Spleen (tissue), 11 donors: ENCODE data around the gene G6PD. TPM values are rescaled to one million over a fixed set of nuclear protein-coding genes. Genes with fewer than 3 reads are reported as not detected.
"Not testable (repeated sequence)": the region's sequence is repeated elsewhere in the genome, so short reads cannot be mapped to it uniquely, and the experiment has no call there.

Experiments used
- DNase-seq: peaks from one replicate; pipeline ENCODE4 v3.0.0-alpha.2; 2020
- H3K27ac ChIP-seq, 8 donors: fragments of 200-600 bp; sonication (generic) in 7 of 8; 1 replicate in 4 of 8; 2 replicates in 4 of 8; pipeline versions ENCODE4 v1.5.0 to v1.8.0; 2016 to 2021; ENCODE audit warnings: inconsistent platforms in 4 of 8, mild to moderate bottlenecking in 4 of 8, moderate library complexity in 1 of 8
- H3K27me3 ChIP-seq, 7 donors: fragments of 200-600 bp; sonication (generic) in 6 of 7; replicated peaks in 1 of 7; 1 replicate in 4 of 7; 2 replicates in 3 of 7; pipeline versions ENCODE4 v1.5.0 to v1.8.0; 2016 to 2021; ENCODE audit warnings: inconsistent platforms in 3 of 7, mild to moderate bottlenecking in 1 of 7
- H3K36me3 ChIP-seq, 6 donors: fragments of 200-600 bp; sonication (generic) in 5 of 6; 1 replicate in 4 of 6; 2 replicates in 2 of 6; pipeline versions ENCODE4 v1.5.0 to v1.8.0; 2016 to 2021; ENCODE audit warnings: inconsistent platforms in 2 of 6
- H3K4me1 ChIP-seq, 6 donors: fragments of 200-600 bp; sonication (generic) in 5 of 6; 1 replicate in 3 of 6; 2 replicates in 3 of 6; pipeline versions ENCODE4 v1.5.0 to v1.8.0; 2016 to 2021; ENCODE audit warnings: inconsistent platforms in 3 of 6
- H3K4me3 ChIP-seq, 8 donors: fragments of 200-600 bp; sonication (generic) in 7 of 8; 1 replicate in 4 of 8; 2 replicates in 4 of 8; pipeline versions ENCODE4 v1.5.0 to v1.8.0; 2016 to 2021; ENCODE audit warnings: inconsistent platforms in 4 of 8, mild to moderate bottlenecking in 4 of 8, moderate library complexity in 2 of 8
- H3K9me3 ChIP-seq, 8 donors: fragments of 200-600 bp; sonication (generic) in 7 of 8; 1 replicate in 4 of 8; 2 replicates in 4 of 8; pipeline versions ENCODE4 v1.5.0 to v1.8.0; 2016 to 2021; ENCODE audit warnings: inconsistent platforms in 4 of 8
- CTCF ChIP-seq, 11 experiments: fragments of 200-600 bp in 7 of 11; fragments of 450-650 bp in 4 of 11; sonication (generic) in 4 of 11; IDR thresholded peaks in 8 of 11; conservative IDR thresholded peaks in 3 of 11; 1 replicate in 7 of 11; 2 replicates in 4 of 11; pipeline versions ENCODE4 v1.4.0 to v1.8.0; 2016 to 2021; ENCODE audit warnings: antibody characterized with exemption in 11 of 11, inconsistent platforms in 4 of 11, mild to moderate bottlenecking in 1 of 11
- POLR2A ChIP-seq, 3 donors: fragments of 450-650 bp; IDR thresholded peaks; one replicate each; pipeline ENCODE4 v1.5.1; 2017; ENCODE audit warnings: antibody characterized with exemption in 3 of 3, mild to moderate bottlenecking in 1 of 3
- POLR2AphosphoS5 ChIP-seq, 3 donors: sonication (generic); formaldehyde crosslinking; IDR thresholded peaks; one replicate each; pipeline ENCODE4 v1.5.1; 2017; ENCODE audit warnings: antibody characterized with exemption in 3 of 3
- WGBS, 5 donors: extraction: QIAGEN DNeasy Blood & Tissue Kit in 3 of 5; methylation state at CpG; one replicate each; pipeline versions ENCODE4 v1.1.5 to v1.1.7; 2013 to 2018; 5-methylcytosine and 5-hydroxymethylcytosine counted together
- intact Hi-C: fragments of 100-400 bp; cut with DNase I; formaldehyde crosslinking; loops from one replicate; pipeline ENCODE4 v1.15.0; 2023; ENCODE audit warnings: low total_unique reads
- polyA plus RNA-seq, 3 donors: library from polyadenylated mRNA; stranded (reverse); fragments of 200-250 nt; gene quantifications; one replicate each; pipeline ENCODE4 v1.2.1, GENCODE V29; 2013
- total RNA-seq, 7 donors: library from RNA; depleted of rRNA in 3 of 7; stranded (reverse); fragments of >200 nt in 3 of 7; fragmentation: NEBNext Ultra II Directional in 4 of 7; extraction: Animal tissue kit (Norgen Biotek cat#: 25700) in 4 of 7; gene quantifications; one replicate each; pipeline versions ENCODE4 v1.1.0 to v1.2.1, GENCODE V29; 2016 to 2021
- donor health status: healthy with polysubstance abuse.
- donor health status: DM: no; HTN: no; CAD: no; lungs with moderate emphysema.
- donor health status: DM: no; HTN: no; CAD: no.
- donor health status: Bipolar disorder and iron deficiency.
- donor health status: healthy.
- donor health status: DM: no; HTN: no; CAD: no.
- donor health status: DM: yes; HTN: yes; CAD: no.

Gene G6PD
- total and polyA plus RNA-seq, 10 donors, result 15.5 to 93.1 (median 62.2) TPM

- TF ChIP-seq CTCF (IDR thresholded peaks at IDR 0.05 in 8 of 11, conservative IDR thresholded peaks at IDR 0.05 in 3 of 11) (no peak), POLR2AphosphoS5 (IDR thresholded peaks at IDR 0.05) (peak in 1 of 3 donors; percentile 46), POLR2A (IDR thresholded peaks at IDR 0.05) (no peak)
- Histone ChIP-seq H3K27me3 (no peaks in the 10 kb centered on the region), H3K4me3 (peak overlapping the region in 4 of 8 donors; percentile 13 to 58 (median 19)), H3K36me3 (peaks cover 0 to 35% (median 0%) of the 10 kb centered on the region in 6 donors), H3K27ac (peak overlapping the region; percentile 48 to 97 (median 82)), H3K9me3 (no peaks in the 10 kb centered on the region), H3K4me1 (peaks cover 3 to 66% (median 43%) of the 10 kb centered on the region in 6 donors)
- intact Hi-C loops, result no loop called here
- WGBS, 5 donors, result 23 to 60% (median 43%) methylated on average over 1 to 12 of the region's 12 CpGs
- DNase-seq, result peak; percentile 88
Observed at GRCh38 chrX:154541896-154542722, 4.5 kb downstream of the G6PD start.

GRCh38 chrX:154541589-154541895 lies 5.1 kb downstream of the G6PD start:
- Histone ChIP-seq H3K9me3 (no peaks in the 10 kb centered on the region), H3K27ac (peak overlapping the region in 7 of 8 donors; percentile 67 to 97 (median 85)), H3K27me3 (no peaks in the 10 kb centered on the region), H3K4me3 (peak overlapping the region in 1 of 8 donors; percentile 58), H3K4me1 (peaks cover 3 to 66% (median 43%) of the 10 kb centered on the region in 6 donors), H3K36me3 (peaks cover 0 to 35% (median 0%) of the 10 kb centered on the region in 6 donors)
- intact Hi-C loops, result no loop called here
- TF ChIP-seq POLR2A (IDR thresholded peaks at IDR 0.05) (no peak), POLR2AphosphoS5 (IDR thresholded peaks at IDR 0.05) (no peak), CTCF (IDR thresholded peaks at IDR 0.05 in 8 of 11, conservative IDR thresholded peaks at IDR 0.05 in 3 of 11) (no peak)
- 51 to 68% (median 59%) methylated on average over 4 to 5 of the region's 5 CpGs for whole genome bisulfite sequencing, 5 donors
- DNase-seq, result no peak

- H3K4me3 ChIP-seq, result peak overlapping the region in 1 of 8 donors; percentile 58
- no peak for TF ChIP-seq CTCF (IDR thresholded peaks at IDR 0.05 in 8 of 11, conservative IDR thresholded peaks at IDR 0.05 in 3 of 11)
- no peak for TF ChIP-seq POLR2A (IDR thresholded peaks at IDR 0.05)
- no peak for TF ChIP-seq POLR2AphosphoS5 (IDR thresholded peaks at IDR 0.05)
- H3K27ac ChIP-seq, result peak overlapping the region in 6 of 8 donors; percentile 75 to 97 (median 88)
- 78 to 97% (median 90%) methylated on average over 4 to 19 of the region's 19 CpGs for WGBS, 5 donors
- DNase-seq, result peak; percentile 77
- no peaks in the 10 kb centered on the region for H3K9me3 ChIP-seq
- no peaks in the 10 kb centered on the region for H3K27me3 ChIP-seq
- intact Hi-C loops, result no loop called here
- H3K4me1 ChIP-seq, result peaks cover 3 to 62% (median 40%) of the 10 kb centered on the region in 6 donors
- peaks cover 0 to 36% (median 0%) of the 10 kb centered on the region in 6 donors for H3K36me3 ChIP-seq
Observed at GRCh38 chrX:154540897-154541535, 5.6 kb downstream of the G6PD start.

GRCh38 chrX:154540365-154540764 lies 6.3 kb downstream of the G6PD start:
- peaks cover 0 to 37% (median 0%) of the 10 kb centered on the region in 6 donors for H3K36me3 ChIP-seq
- DNase-seq, H3K4me3 ChIP-seq, intact Hi-C loops, H3K27me3 ChIP-seq, H3K9me3 ChIP-seq: not testable (repeated sequence)
- peak overlapping the region in 3 of 8 donors; percentile 91 to 97 (median 94) for H3K27ac ChIP-seq
- H3K4me1 ChIP-seq, result peaks cover 3 to 58% (median 33%) of the 10 kb centered on the region in 6 donors
- 66 to 93% (median 72%) methylated on average over 7 of the region's 7 CpGs for WGBS, 5 donors
